GM12878 (cell line): ENCODE results near the gene FMNL2. TPM values are rescaled to one million over a fixed set of nuclear protein-coding genes. Genes with fewer than 3 reads are reported as not detected.

ENCODE experiments used
- ATAC-seq: fragments of 200-7000 bp; cut with Tn5 transposase; 3 replicates; pipeline ENCODE4 v1.9.1; 2020; ENCODE audit warnings: mild to moderate bottlenecking, moderate library complexity
- BruUV-seq: library from RNA; stranded (reverse); fragments of 400-500 nt; replicated peaks from 2 replicates; lab custom pipeline; 2021; lab: Mats Ljungman, UMichigan
- CTCF ChIA-PET: fragments of 300-600 bp; sonication (Branson Sonifier 250); formaldehyde crosslinking; extraction: SDS; loops from one replicate; lab custom pipeline; 2021; ENCODE audit warnings: inconsistent platforms; lab: Yijun Ruan, JAX
- POLR2A ChIA-PET: fragments of 350-600 bp; formaldehyde crosslinking; extraction: SDS; loops from one replicate; lab custom pipeline; 2021; ENCODE audit warnings: inconsistent platforms; lab: Charles Lee
- RAD21 ChIA-PET: fragments of 300-600 bp; sonication (Branson Sonifier 250); formaldehyde crosslinking; loops from one replicate; lab custom pipeline; 2023; ENCODE audit warnings: antibody characterized with exemption; ENCODE audit not compliant: unreplicated experiment; lab: Charles Lee
- SMC1A ChIA-PET: fragments of 300-600 bp; sonication (Branson Sonifier 250); formaldehyde crosslinking; loops from one replicate; lab custom pipeline; 2023; ENCODE audit not compliant: unreplicated experiment, uncharacterized antibody; lab: Charles Lee
- DNase-seq: peaks from one replicate; pipeline ENCODE4 v3.0.0-alpha.2; 2011; ENCODE audit warnings: low read depth, low spot score
- FAIRE-seq: peaks from 3 replicates; lab custom pipeline; 2011; peaks lifted over from hg19 to GRCh38; lab: Jason Lieb, UNC
- H2AFZ ChIP-seq: 2 replicates; pipeline ENCODE4 v1.6.0; 2011; ENCODE audit warnings: low read depth, low read length, control low read depth; ENCODE audit not compliant: control insufficient read depth
- H3K27ac ChIP-seq: 2 replicates; pipeline ENCODE4 v1.5.1; 2011; ENCODE audit warnings: control low read depth; ENCODE audit not compliant: control insufficient read depth, insufficient read depth
- H3K27me3 ChIP-seq, 2 experiments: replicated peaks in 1 of 2; 2 replicates each; pipeline versions ENCODE4 v1.6.0 to v1.6.1; 2011; ENCODE audit warnings: low read length in 1 of 2; ENCODE audit not compliant: control insufficient read depth in 2 of 2, insufficient read depth in 2 of 2
- H3K36me3 ChIP-seq, 2 experiments: 2 replicates each; pipeline ENCODE4 v1.5.1; 2011; ENCODE audit warnings: low read length in 1 of 2; ENCODE audit not compliant: control insufficient read depth in 2 of 2, insufficient read depth in 2 of 2
- H3K4me1 ChIP-seq: 2 replicates; pipeline ENCODE4 v1.6.1; 2011; ENCODE audit warnings: mild to moderate bottlenecking, low read length, moderate library complexity, mixed read lengths; ENCODE audit not compliant: control insufficient read depth, insufficient read depth
- H3K4me2 ChIP-seq: 2 replicates; pipeline ENCODE4 v1.6.0; 2011; ENCODE audit warnings: control low read depth; ENCODE audit not compliant: control insufficient read depth, insufficient read depth
- H3K4me3 ChIP-seq: fragments of 200-600 bp; sonication (generic); 2 replicates; pipeline ENCODE4 v1.5.1; 2016
- H3K79me2 ChIP-seq: 2 replicates; pipeline ENCODE4 v1.6.0; 2011; ENCODE audit warnings: low read length; ENCODE audit not compliant: control insufficient read depth, insufficient read depth
- H3K9ac ChIP-seq: 2 replicates; pipeline ENCODE4 v1.8.0; 2011; ENCODE audit warnings: low read length, control low read depth, mixed read lengths; ENCODE audit not compliant: control insufficient read depth, insufficient read depth
- H3K9me3 ChIP-seq: replicated peaks from 3 replicates; pipeline ENCODE4 v1.5.1; 2011; ENCODE audit warnings: mild to moderate bottlenecking, low read length; ENCODE audit not compliant: control insufficient read depth, insufficient read depth
- H4K20me1 ChIP-seq: 2 replicates; pipeline ENCODE4 v1.6.0; 2011; ENCODE audit not compliant: control insufficient read depth, insufficient read depth
- ELK1 ChIP-seq: IDR thresholded peaks from 2 replicates; pipeline ENCODE4 v1.6.1; 2012; ENCODE audit warnings: low read depth, low read length, improper control_type of control experiment
- JUNB ChIP-seq: IDR thresholded peaks from 2 replicates; pipeline ENCODE4 v1.6.1; 2016; ENCODE audit warnings: antibody characterized with exemption, mild to moderate bottlenecking
- KLF5 ChIP-seq: fragments of 450-650 bp; IDR thresholded peaks from 2 replicates; pipeline ENCODE4 v1.6.1; 2014; ENCODE audit warnings: mild to moderate bottlenecking; ENCODE audit not compliant: partially characterized antibody
- NR2C2 ChIP-seq: IDR thresholded peaks from 2 replicates; pipeline ENCODE4 v1.6.1; 2011; ENCODE audit warnings: borderline replicate concordance, low read depth; ENCODE audit not compliant: control insufficient read depth, insufficient read length
- RELA ChIP-seq: fragments of 450-650 bp; IDR thresholded peaks from 2 replicates; pipeline ENCODE4 v1.8.0; 2014; ENCODE audit warnings: borderline replicate concordance; ENCODE audit not compliant: partially characterized antibody
- ZNF217 ChIP-seq: fragments of 450-650 bp; IDR thresholded peaks from 2 replicates; pipeline ENCODE4 v1.6.1; 2017; ENCODE audit warnings: antibody characterized with exemption, mild to moderate bottlenecking
- WGBS: methylation state at CpG from one replicate; pipeline ENCODE4 v1.1.6; 2016; ENCODE audit warnings: low lambda C conversion rate; ENCODE audit not compliant: insufficient replicate concordance, insufficient coverage; ENCODE audit errors: missing lambda C conversion rate; 5-methylcytosine and 5-hydroxymethylcytosine counted together
- in situ Hi-C: fragments of 300-500 bp; cut with MboI; formaldehyde crosslinking; loops from 9 replicates; pipeline ENCODE4 v1.14.3; 2018; ENCODE audit warnings: mixed read lengths
- intact Hi-C: fragments of 100-400 bp; cut with micrococcal nuclease; formaldehyde crosslinking; loops from one replicate; pipeline ENCODE4 v1.14.2; 2022; ENCODE audit not compliant: unreplicated experiment
- polyA plus RNA-seq, 11 experiments: library from polyadenylated mRNA; depleted of rRNA in 4 of 11; unstranded in 6 of 11; stranded (reverse) in 5 of 11; fragments of >200 nt; fragmentation: Nextera tagmentation in 4 of 11; fragmentation: Illumina TruSeq in 1 of 11; extraction: Ambion mirVana in 4 of 11; extraction: Trizol in 1 of 11; gene quantifications; 1 replicate in 1 of 11; 2 replicates in 10 of 11; pipeline versions ENCODE4 v1.2.1 to v1.2.3, GENCODE V29; 2011 to 2016; ENCODE audit warnings: inconsistent platforms in 2 of 11, missing spikeins in 2 of 11, low read depth in 1 of 11
- total RNA-seq, 4 experiments: library from RNA; depleted of rRNA in 3 of 4; stranded (reverse); fragments of >200 nt in 3 of 4; fragmentation: Illumina TruSeq in 1 of 4; extraction: Trizol in 1 of 4; gene quantifications; 2 replicates each; pipeline versions ENCODE4 v1.2.1 to v1.2.3, GENCODE V29; 2013 to 2021

The FMNL2 gene
- total and polyA plus RNA-seq, 10 of the 15 experiments (the other 5 are each of a cell fraction or from before 2014, with no cell fraction given), result 0.13 to 9.9 (median 0.35) TPM

GRCh38 chr2:152399003-152399402 is 64.0 kb downstream of the FMNL2 start:
- no peak for TF ChIP-seq KLF5
- TF ChIP-seq, all 136 proteins: peak for 0
- H3K9me3 ChIP-seq, result no peaks in the 10 kb centered on the region
- in situ Hi-C loops (no loop called here), intact Hi-C loops (no loop called here)
- 33% methylated on average over 4 of the region's 4 CpGs for WGBS
- H3K36me3 ChIP-seq, result no peaks in the 10 kb centered on the region
- CTCF ChIA-PET, result no interaction called here
- FAIRE-seq (no peak), ATAC-seq (no peak; the same call in 2 of the 3 replicates), DNase-seq (no peak)
- no peak overlapping the region for H3K9ac ChIP-seq
- POLR2A ChIA-PET, result no interaction called here
- H3K4me1 ChIP-seq, result no peaks in the 10 kb centered on the region
- no peaks in the 10 kb centered on the region for H3K79me2 ChIP-seq
- no peak overlapping the region for H3K4me3 ChIP-seq
- peak overlapping the region; percentile 4; the same call in 1 of the 2 replicates for H2AFZ ChIP-seq
- no peaks in the 10 kb centered on the region for H3K27me3 ChIP-seq
- RAD21 ChIA-PET, result no interaction called here
- BruUV-seq, result no TSS peak
- H3K4me2 ChIP-seq, result no peak overlapping the region
- SMC1A ChIA-PET, result interaction anchor here (1.4 kb wide), 1 partner anchor 8 kb away, joined by 4 read pairs; no protein-coding TSS in a partner anchor
- H4K20me1 ChIP-seq, result no peaks in the 10 kb centered on the region
- H3K27ac ChIP-seq, result no peak overlapping the region

GRCh38 chr2:152400607-152401214 is 65.7 kb downstream of the FMNL2 start:
- in situ Hi-C loops, result no loop called here
- ChIA-PET CTCF (no interaction called here), SMC1A (interaction anchor here (0.6 to 1.6 kb wide), 2 partner anchors 10 to 231 kb away, joined by 3 read pairs; no protein-coding TSS in a partner anchor), POLR2A (no interaction called here), RAD21 (interaction anchor here (0.9 kb wide), 1 partner anchor 64 kb away, joined by 3 read pairs; no protein-coding TSS in a partner anchor)
- WGBS, result 50% methylated on average over 2 of the region's 2 CpGs
- no peak for FAIRE-seq
- Histone ChIP-seq H3K79me2 (no peaks in the 10 kb centered on the region), H3K4me2 (no peak overlapping the region), H3K27ac (no peak overlapping the region), H3K4me1 (peaks cover under 1% of the 10 kb centered on the region), H3K27me3 (no peaks in the 10 kb centered on the region), H3K4me3 (no peak overlapping the region), H2AFZ (no peak overlapping the region), H3K9me3 (no peaks in the 10 kb centered on the region), H4K20me1 (no peaks in the 10 kb centered on the region), H3K9ac (no peak overlapping the region), H3K36me3 (no peaks in the 10 kb centered on the region)
- peak; percentile 36 for ATAC-seq
- no peak for TF ChIP-seq RELA
- TF ChIP-seq ELK1, result no peak
- no peak for TF ChIP-seq JUNB
- TF ChIP-seq NR2C2, result no peak
- no peak for TF ChIP-seq ZNF217
- intact Hi-C loops, result no loop called here
- BruUV-seq, result no TSS peak
- no peak for DNase-seq
